HEK293 (cell line): ENCODE measurements around the gene GOLGA8T.
A peak's percentile ranks its signal among the peaks of the same experiment; 100 is the strongest.
"Not testable (repeated sequence)": the region's sequence is repeated elsewhere in the genome, so short reads cannot be mapped to it uniquely, and the experiment has no call there.

Experiments
- CTCF ChIA-PET: fragments of 350-600 bp; formaldehyde crosslinking; extraction: SDS; loops from one replicate; lab custom pipeline; 2021; ENCODE audit warnings: antibody characterized with exemption; lab: Yijun Ruan, JAX
- POLR2A ChIA-PET: fragments of 300-600 bp; formaldehyde crosslinking; extraction: SDS; loops from one replicate; lab custom pipeline; 2020; ENCODE audit warnings: antibody characterized with exemption, inconsistent platforms; lab: Yijun Ruan, JAX
- H3K27ac ChIP-seq: fragments of 200-500 bp; sonication (Bioruptor generic); 2 replicates; pipeline ENCODE4 v1.5.1; 2014; ENCODE audit warnings: low read depth, low read length, control low read depth, inconsistent platforms; ENCODE audit errors: extremely low read depth
- H3K36me3 ChIP-seq, 2 experiments: fragments of 200-500 bp in 1 of 2; sonication (Bioruptor generic) in 1 of 2; 1 replicate in 1 of 2; 2 replicates in 1 of 2; pipeline ENCODE4 v1.5.1; 2014 to 2017; ENCODE audit warnings: inconsistent platforms in 2 of 2, low read length in 2 of 2; ENCODE audit not compliant: control insufficient read depth in 2 of 2, insufficient read depth in 1 of 2
- H3K4me1 ChIP-seq: fragments of 200-500 bp; sonication (Bioruptor generic); 2 replicates; pipeline ENCODE4 v1.5.1; 2014; ENCODE audit warnings: mild to moderate bottlenecking, low read length, inconsistent platforms; ENCODE audit not compliant: control insufficient read depth, insufficient read depth
- H3K4me3 ChIP-seq: 2 replicates; pipeline ENCODE4 v1.5.1; 2011; ENCODE audit warnings: low read depth, mild to moderate bottlenecking, control low read depth, low read length, moderate library complexity
- H3K9me3 ChIP-seq: fragments of 200-500 bp; sonication (Bioruptor generic); 2 replicates; pipeline ENCODE4 v1.5.1; 2014; ENCODE audit warnings: low read depth, low read length, inconsistent platforms; ENCODE audit not compliant: control insufficient read depth, insufficient read depth
- GLIS1 ChIP-seq: fragments of 450-650 bp; formaldehyde crosslinking; IDR thresholded peaks from 2 replicates; pipeline ENCODE4 v1.5.1; 2016; ENCODE audit warnings: missing biosample characterization, missing genetic modification characterization
- KLF1 ChIP-seq: fragments of 450-650 bp; formaldehyde crosslinking; IDR thresholded peaks from 2 replicates; pipeline ENCODE4 v1.5.1; 2016; ENCODE audit warnings: missing biosample characterization, missing genetic modification characterization
- KLF9 ChIP-seq: fragments of 450-650 bp; formaldehyde crosslinking; IDR thresholded peaks from 2 replicates; pipeline ENCODE4 v1.5.1; 2016; ENCODE audit warnings: missing biosample characterization, missing genetic modification characterization, low read depth
- SCRT1 ChIP-seq: fragments of 450-650 bp; formaldehyde crosslinking; IDR thresholded peaks from 2 replicates; pipeline ENCODE4 v1.5.1; 2016; ENCODE audit warnings: missing biosample characterization, missing genetic modification characterization, borderline replicate concordance
- ZBTB48 ChIP-seq: fragments of 450-650 bp; formaldehyde crosslinking; IDR thresholded peaks from 2 replicates; pipeline ENCODE4 v1.5.1; 2016; ENCODE audit warnings: missing biosample characterization, missing genetic modification characterization
- ZFHX2 ChIP-seq: fragments of 450-650 bp; formaldehyde crosslinking; conservative IDR thresholded peaks from 2 replicates; pipeline ENCODE4 v1.5.1; 2016; ENCODE audit warnings: missing biosample characterization, missing genetic modification characterization
- ZNF211 ChIP-seq: fragments of 450-650 bp; formaldehyde crosslinking; IDR thresholded peaks from 2 replicates; pipeline ENCODE4 v1.5.1; 2016; ENCODE audit warnings: low read depth, missing biosample characterization, missing genetic modification characterization
- ZNF514 ChIP-seq: fragments of 450-650 bp; formaldehyde crosslinking; IDR thresholded peaks from 2 replicates; pipeline ENCODE4 v1.5.1; 2016; ENCODE audit warnings: missing biosample characterization, missing genetic modification characterization
- ZNF843 ChIP-seq: fragments of 450-650 bp; formaldehyde crosslinking; IDR thresholded peaks from 2 replicates; pipeline ENCODE4 v1.5.1; 2016; ENCODE audit warnings: missing biosample characterization, missing genetic modification characterization
- ZSCAN23 ChIP-seq: fragments of 450-650 bp; formaldehyde crosslinking; IDR thresholded peaks from 2 replicates; pipeline ENCODE4 v1.5.1; 2016; ENCODE audit warnings: missing biosample characterization, missing genetic modification characterization
- TF ChIP-seq, protein P1 (sequence below): fragments of 450-650 bp; formaldehyde crosslinking; IDR thresholded peaks from 2 replicates; pipeline ENCODE4 v1.5.1; 2016; ENCODE audit warnings: missing biosample characterization, missing genetic modification characterization, borderline replicate concordance
- TF ChIP-seq, protein P2 (sequence below): fragments of 450-650 bp; formaldehyde crosslinking; IDR thresholded peaks from 2 replicates; pipeline ENCODE4 v1.5.1; 2016; ENCODE audit warnings: missing biosample characterization, missing genetic modification characterization
- TF ChIP-seq, protein P3 (sequence below): fragments of 450-650 bp; formaldehyde crosslinking; optimal IDR thresholded peaks from 2 replicates; pipeline ENCODE3; 2016; ENCODE audit warnings: missing biosample characterization, mild to moderate bottlenecking, missing genetic modification characterization
- TF ChIP-seq, protein P4 (sequence below): fragments of 450-650 bp; formaldehyde crosslinking; IDR thresholded peaks from 2 replicates; pipeline ENCODE4 v1.5.1; 2017; ENCODE audit warnings: missing biosample characterization, missing genetic modification characterization

The GOLGA8T gene

DNA sequence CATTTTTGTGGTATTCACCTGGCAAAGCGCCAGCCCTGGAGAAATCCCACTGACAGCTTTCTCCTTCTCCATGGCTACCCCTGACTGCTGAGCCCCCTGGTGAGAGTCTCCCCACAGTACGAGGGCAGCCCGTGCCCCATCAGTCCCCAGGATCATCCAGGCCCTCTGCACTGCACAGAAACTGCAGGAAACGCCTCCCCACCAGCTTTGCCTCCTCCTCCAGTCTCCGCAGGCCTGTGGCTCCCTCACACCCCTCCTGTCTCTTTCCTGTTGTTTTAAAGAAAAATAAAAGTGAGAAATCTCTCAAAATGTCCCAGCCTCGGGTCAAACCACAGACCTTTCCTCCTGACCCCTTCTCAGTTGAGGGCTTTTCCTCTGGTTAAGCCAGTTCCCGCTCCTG lies 29.4 kb downstream of the GOLGA8T start:
- H3K27ac ChIP-seq, POLR2A ChIA-PET, H3K9me3 ChIP-seq, H3K36me3 ChIP-seq, CTCF ChIA-PET, H3K4me1 ChIP-seq, H3K4me3 ChIP-seq: not testable (repeated sequence)

DNA sequence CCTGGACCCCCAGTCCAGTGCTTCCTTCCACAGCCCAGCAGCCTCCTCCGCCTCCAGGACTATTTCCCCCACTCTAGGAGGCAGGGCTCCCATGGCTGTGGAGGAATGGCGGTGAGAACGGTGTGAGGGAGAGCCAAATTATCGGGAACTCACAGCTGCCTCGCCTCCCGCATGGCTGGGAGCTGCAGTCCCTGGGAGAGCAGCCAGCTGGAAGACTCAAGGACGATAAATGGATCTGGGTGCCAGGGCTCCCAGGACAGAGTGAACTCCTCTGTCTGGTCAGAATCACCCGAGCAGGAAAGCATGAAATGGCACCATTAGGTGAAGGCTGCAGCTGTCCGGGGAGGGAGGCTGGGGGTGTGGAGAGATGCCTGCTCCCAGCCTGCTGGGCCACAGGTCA lies 32.6 kb downstream of the GOLGA8T start:
- H3K27ac ChIP-seq, CTCF ChIA-PET, H3K9me3 ChIP-seq, H3K36me3 ChIP-seq, H3K4me3 ChIP-seq, POLR2A ChIA-PET, H3K4me1 ChIP-seq: not testable (repeated sequence)

DNA sequence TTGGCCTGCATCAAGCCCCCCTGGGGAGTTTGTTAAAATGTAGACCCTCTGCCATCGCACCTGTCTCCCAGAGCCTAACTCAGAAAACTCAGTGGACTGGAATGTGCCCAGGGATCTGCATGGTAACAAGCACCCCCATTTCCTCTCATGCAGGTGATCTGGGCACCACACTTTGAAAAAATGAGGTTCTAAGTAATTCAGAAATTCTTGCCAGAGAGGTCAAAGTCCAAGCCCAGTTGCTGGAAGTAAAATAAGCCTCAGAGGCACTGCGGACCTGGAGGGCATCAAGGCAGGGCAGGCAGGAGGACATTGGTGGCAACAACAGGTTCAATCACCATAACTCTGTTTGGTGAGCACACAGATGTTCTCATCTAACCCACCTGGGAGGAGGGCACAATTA lies 33.0 kb downstream of the GOLGA8T start:
- H3K36me3 ChIP-seq, CTCF ChIA-PET, H3K4me1 ChIP-seq, POLR2A ChIA-PET, H3K4me3 ChIP-seq, H3K27ac ChIP-seq, H3K9me3 ChIP-seq: not testable (repeated sequence)

DNA sequence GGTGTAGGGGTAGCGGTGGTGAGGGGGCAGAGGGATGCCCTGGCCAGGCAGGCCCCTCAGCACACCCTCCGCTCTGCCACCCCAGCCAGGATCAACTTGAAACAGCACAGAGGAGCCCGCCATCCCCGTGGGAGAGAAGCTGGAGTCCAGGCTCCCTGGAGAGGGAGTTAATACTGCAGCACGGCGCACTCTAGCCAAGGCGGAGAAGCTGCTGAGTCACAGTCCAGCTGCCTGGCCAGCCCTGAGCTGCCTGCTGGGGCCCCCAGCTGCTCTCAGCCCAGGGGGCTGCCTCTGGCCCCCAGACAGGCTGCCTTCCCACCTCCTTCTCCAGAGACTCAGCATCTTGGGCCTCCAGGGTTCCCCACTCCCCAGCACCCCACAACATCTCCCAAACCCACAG lies 36.6 kb downstream of the GOLGA8T start:
- H3K36me3 ChIP-seq, CTCF ChIA-PET, H3K27ac ChIP-seq, POLR2A ChIA-PET, H3K4me1 ChIP-seq, H3K4me3 ChIP-seq, H3K9me3 ChIP-seq: not testable (repeated sequence)

DNA sequence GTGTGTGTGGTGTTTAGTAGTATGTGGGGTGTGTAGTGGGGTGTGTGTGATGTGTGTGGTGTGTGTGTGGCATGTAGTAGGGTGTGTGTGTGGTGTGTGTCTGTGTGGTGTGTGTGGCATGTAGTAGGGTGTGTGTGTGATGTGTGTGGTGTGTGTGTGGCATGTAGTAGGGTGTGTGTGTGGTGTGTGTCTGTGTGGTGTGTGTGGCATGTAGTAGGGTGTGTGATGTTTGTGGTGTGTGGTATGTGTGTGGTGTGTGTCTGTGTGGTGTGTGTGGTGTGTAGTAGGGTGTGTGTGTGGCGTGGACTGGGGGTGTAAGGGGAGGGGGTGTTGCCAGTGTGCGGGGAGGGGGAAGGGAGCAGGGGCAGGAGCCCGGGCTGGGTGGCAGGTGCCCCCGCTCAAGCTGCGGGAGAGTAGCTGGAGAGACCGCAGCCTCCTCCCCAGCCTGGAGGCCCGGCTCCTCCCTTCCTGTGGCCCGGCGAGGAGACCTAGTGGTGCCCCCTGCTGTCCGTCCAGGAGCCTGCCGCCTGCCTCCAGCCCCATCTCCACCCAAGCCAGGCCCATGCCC lies 38.3 kb downstream of the GOLGA8T start:
- H3K9me3 ChIP-seq, POLR2A ChIA-PET, H3K36me3 ChIP-seq, H3K4me3 ChIP-seq, H3K27ac ChIP-seq, CTCF ChIA-PET, H3K4me1 ChIP-seq: not testable (repeated sequence)
- TF ChIP-seq, protein P1, sequence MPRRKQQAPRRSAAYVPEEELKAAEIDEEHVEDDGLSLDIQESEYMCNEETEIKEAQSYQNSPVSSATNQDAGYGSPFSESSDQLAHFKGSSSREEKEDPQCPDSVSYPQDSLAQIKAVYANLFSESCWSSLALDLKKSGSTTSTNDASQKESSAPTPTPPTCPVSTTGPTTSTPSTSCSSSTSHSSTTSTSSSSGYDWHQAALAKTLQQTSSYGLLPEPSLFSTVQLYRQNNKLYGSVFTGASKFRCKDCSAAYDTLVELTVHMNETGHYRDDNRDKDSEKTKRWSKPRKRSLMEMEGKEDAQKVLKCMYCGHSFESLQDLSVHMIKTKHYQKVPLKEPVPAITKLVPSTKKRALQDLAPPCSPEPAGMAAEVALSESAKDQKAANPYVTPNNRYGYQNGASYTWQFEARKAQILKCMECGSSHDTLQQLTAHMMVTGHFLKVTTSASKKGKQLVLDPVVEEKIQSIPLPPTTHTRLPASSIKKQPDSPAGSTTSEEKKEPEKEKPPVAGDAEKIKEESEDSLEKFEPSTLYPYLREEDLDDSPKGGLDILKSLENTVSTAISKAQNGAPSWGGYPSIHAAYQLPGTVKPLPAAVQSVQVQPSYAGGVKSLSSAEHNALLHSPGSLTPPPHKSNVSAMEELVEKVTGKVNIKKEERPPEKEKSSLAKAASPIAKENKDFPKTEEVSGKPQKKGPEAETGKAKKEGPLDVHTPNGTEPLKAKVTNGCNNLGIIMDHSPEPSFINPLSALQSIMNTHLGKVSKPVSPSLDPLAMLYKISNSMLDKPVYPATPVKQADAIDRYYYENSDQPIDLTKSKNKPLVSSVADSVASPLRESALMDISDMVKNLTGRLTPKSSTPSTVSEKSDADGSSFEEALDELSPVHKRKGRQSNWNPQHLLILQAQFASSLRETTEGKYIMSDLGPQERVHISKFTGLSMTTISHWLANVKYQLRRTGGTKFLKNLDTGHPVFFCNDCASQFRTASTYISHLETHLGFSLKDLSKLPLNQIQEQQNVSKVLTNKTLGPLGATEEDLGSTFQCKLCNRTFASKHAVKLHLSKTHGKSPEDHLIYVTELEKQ (tag by site-specific recombination): peak; percentile 12; the same call in 1 of the 2 replicates
- TF ChIP-seq GLIS1 (peak; percentile 64; the same call in 1 of the 2 replicates), ZSCAN23 (tag by site-specific recombination) (0 out of 2 replicates have a peak, but pooled peaks have one; percentile 58), ZNF514 (tag by site-specific recombination) (0 out of 2 replicates have a peak, but pooled peaks have one; percentile 30), SCRT1 (tag by site-specific recombination) (0 out of 2 replicates have a peak, but pooled peaks have one; percentile 14), ZNF211 (0 out of 2 replicates have a peak, but pooled peaks have one; percentile 36), ZFHX2 (tag by site-specific recombination) (peak; percentile 53; the same call in 1 of the 2 replicates), ZNF843 (tag by site-specific recombination) (0 out of 2 replicates have a peak, but pooled peaks have one; percentile 41), KLF9 (tag by site-specific recombination) (peak; percentile 72), KLF1 (tag by site-specific recombination) (0 out of 2 replicates have a peak, but pooled peaks have one; percentile 50), ZBTB48 (tag by site-specific recombination) (peak; percentile 28; the same call in 1 of the 2 replicates)
- TF ChIP-seq, protein P2, sequence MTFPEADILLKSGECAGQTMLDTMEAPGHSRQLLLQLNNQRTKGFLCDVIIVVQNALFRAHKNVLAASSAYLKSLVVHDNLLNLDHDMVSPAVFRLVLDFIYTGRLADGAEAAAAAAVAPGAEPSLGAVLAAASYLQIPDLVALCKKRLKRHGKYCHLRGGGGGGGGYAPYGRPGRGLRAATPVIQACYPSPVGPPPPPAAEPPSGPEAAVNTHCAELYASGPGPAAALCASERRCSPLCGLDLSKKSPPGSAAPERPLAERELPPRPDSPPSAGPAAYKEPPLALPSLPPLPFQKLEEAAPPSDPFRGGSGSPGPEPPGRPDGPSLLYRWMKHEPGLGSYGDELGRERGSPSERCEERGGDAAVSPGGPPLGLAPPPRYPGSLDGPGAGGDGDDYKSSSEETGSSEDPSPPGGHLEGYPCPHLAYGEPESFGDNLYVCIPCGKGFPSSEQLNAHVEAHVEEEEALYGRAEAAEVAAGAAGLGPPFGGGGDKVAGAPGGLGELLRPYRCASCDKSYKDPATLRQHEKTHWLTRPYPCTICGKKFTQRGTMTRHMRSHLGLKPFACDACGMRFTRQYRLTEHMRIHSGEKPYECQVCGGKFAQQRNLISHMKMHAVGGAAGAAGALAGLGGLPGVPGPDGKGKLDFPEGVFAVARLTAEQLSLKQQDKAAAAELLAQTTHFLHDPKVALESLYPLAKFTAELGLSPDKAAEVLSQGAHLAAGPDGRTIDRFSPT (tag by site-specific recombination): peak; percentile 90
- TF ChIP-seq, protein P3, sequence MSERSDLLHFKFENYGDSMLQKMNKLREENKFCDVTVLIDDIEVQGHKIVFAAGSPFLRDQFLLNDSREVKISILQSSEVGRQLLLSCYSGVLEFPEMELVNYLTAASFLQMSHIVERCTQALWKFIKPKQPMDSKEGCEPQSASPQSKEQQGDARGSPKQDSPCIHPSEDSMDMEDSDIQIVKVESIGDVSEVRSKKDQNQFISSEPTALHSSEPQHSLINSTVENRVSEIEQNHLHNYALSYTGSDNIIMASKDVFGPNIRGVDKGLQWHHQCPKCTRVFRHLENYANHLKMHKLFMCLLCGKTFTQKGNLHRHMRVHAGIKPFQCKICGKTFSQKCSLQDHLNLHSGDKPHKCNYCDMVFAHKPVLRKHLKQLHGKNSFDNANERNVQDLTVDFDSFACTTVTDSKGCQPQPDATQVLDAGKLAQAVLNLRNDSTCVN: peak; percentile 18
- TF ChIP-seq, protein P4, sequence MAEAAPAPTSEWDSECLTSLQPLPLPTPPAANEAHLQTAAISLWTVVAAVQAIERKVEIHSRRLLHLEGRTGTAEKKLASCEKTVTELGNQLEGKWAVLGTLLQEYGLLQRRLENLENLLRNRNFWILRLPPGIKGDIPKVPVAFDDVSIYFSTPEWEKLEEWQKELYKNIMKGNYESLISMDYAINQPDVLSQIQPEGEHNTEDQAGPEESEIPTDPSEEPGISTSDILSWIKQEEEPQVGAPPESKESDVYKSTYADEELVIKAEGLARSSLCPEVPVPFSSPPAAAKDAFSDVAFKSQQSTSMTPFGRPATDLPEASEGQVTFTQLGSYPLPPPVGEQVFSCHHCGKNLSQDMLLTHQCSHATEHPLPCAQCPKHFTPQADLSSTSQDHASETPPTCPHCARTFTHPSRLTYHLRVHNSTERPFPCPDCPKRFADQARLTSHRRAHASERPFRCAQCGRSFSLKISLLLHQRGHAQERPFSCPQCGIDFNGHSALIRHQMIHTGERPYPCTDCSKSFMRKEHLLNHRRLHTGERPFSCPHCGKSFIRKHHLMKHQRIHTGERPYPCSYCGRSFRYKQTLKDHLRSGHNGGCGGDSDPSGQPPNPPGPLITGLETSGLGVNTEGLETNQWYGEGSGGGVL (tag by site-specific recombination): peak; percentile 76
